HG02610 (cell line): ENCODE data around the gene PAAF1.
A peak's percentile ranks its signal among the peaks of the same experiment; 100 is the strongest.

ENCODE experiments used
- ATAC-seq: cut with Tn5 transposase; IDR thresholded peaks from one replicate; pipeline ENCODE4 v1.9.1; 2021; ENCODE audit warnings: mild to moderate bottlenecking, moderate library complexity; ENCODE audit not compliant: unreplicated experiment

Gene PAAF1

DNA sequence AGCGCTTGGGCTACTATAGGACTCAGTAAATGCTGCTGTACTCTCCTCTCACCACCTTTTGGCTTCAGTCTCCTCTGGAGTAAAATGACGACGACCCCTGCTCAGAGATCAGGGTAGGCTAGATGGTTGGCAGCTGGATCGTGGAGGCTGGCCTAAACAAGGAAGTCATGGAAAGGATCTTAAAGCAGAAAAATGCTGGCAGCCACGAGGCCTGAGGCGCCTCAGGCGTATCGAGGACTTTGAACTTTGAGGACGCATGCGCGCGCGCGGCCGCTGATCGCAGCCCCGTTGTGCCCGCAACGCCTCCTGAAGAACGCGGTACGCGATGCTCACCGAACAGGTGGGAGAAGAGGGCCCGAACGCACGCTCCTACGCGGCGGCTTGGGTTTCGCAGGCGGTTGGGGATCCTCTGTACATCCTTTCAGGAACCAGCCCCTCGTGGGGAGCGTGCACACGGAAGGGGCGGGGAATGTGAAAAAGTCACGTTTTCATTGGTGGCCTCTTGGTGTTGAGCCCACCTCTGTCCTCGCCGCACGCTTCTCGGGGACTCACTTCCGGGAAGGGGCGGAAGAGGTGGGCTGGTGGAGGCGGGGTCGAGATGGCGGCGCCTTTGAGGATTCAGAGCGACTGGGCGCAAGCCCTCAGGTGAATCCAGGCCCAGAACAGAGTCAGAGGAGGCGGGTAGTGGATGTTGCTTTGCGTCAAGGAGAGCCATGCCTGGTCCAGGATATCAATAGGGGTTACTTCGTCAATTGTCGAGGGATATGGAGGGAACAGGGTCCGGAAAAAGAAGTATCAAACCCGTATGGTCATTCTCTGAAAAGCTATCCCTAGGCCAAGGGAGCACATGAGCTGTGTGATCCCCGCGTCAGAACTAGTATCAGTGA is at the start of gene PAAF1, which contains the start of gene COA4:
TSS of gene PAAF1 (plus strand) at position 576 of the 887 bp plus-strand sequence. CDS start at position 599, 23 bp downstream.
TSS of gene COA4 (minus strand) at position 423 of the 887 bp plus-strand sequence. CDS start 3,468 bp downstream, outside the sequence.
- ATAC-seq: peak; percentile 96

- no peak for ATAC-seq
Measured at GRCh38 chr11:73830261-73830660, 46.5 kb upstream of the PAAF1 start.

DNA sequence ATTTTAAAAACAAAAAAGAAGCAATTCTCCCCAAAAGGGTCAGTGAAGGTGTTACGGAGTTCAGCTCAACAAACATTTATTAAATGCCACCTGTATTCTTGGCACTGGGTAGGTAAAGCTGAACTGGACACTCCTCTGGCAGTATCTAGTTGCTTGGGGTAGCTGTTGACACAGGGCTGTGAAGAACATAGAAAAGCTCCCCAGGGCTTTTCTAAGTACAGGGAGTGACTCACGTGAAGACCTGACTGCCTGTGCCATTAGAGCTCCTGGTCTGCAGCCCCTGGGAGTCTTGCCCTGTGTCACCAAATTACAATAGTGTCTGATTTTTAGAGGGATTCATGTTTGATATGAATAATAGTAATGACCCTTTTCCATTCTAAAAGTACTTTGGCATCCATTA is 43.7 kb upstream of the PAAF1 start:
- no peak for ATAC-seq

GRCh38 chr11:73838443-73839122 is 38.2 kb upstream of the PAAF1 start:
- ATAC-seq: no peak

- no peak for ATAC-seq
Measured at GRCh38 chr11:73839123-73839457, 37.7 kb upstream of the PAAF1 start.

- no peak for ATAC-seq
Measured at GRCh38 chr11:73851046-73851764, 25.6 kb upstream of the PAAF1 start.

DNA sequence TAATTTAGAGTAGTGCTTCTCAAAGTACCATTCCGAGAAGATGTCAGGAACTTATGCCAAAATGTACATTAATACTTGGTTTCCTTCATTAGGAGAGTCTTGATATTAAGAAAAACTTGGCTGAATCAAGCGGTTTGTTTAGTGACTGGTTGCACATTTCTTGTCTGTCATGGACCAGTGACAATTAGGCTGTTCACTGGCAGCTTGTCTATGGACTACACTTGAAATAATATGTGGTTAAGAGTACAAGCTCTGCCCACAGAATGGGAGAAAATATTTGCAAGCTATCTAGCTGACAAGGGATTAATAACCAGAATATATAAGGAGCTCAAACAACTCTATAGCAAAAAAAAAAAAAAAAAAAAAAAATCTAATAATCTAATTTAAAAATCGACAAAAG is 24.8 kb upstream of the PAAF1 start:
- ATAC-seq: no peak

- no peak for ATAC-seq
Measured at GRCh38 chr11:73854680-73855079, 22.1 kb upstream of the PAAF1 start.

DNA sequence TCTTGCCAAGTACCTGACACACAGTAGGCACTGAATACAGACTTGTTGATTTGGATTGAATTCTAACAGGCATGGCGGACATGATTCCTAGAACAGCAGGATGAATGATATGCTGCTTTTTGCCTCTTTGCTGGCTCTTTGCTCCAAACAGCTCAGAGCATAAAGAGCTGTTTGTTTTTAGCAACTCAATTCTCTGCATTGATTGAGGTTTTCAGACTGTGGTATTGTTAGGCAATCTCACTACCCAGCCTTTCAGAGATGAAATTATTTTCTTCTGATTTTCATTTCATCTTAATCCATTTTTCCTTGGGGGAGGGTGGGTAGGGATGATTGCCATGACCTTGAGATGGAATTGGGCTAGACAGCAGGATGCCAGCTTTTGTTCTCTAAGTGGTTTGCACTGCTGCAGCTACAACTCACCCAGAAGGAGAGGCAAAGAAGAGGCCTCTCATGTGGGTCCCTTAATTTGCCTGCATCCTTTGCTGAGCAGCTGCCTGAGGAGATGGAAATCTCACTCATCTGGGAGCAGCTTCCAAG is 20.7 kb upstream of the PAAF1 start:
- ATAC-seq: no peak

DNA sequence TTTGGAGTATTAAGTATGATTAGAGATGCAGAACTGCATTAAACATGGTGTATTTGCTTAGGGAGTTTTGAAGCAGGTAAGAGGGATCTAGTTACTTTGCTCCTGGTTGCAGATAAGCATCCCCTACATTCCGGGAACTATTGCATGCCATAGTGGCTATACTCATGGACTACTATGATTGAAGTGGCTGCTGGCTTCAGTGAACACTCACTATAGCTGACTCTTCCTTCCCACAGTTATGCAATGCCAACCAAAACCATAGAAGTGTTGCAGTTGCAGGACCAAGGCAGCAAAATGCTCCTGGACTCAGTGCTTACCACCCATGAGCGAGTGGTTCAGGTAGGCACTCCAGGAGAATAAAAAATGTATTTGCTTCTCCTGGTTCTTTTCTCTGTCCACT is 17.1 kb upstream of the PAAF1 start:
- no peak for ATAC-seq

DNA sequence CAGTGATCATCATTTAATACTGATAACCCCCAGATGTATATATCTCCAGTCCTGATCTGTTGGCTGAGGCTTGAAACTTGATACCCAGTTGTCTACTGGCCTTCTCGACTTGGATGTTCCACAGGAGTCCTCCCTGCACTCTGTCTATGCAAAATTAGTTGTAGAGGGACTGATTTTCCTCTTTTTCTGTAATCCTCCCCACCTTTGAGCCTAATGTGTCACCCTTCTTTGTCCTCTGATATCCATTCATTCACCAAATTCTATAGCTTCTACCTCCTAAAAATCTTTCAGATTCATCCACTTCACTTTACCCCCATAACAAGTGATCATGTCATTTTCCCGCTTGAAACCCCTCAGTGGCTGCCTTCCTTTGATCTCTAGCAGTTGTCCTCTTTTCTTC is 16.6 kb upstream of the PAAF1 start:
- no peak for ATAC-seq

- ATAC-seq: no peak
Measured at GRCh38 chr11:73862986-73863385, 13.8 kb upstream of the PAAF1 start.

DNA sequence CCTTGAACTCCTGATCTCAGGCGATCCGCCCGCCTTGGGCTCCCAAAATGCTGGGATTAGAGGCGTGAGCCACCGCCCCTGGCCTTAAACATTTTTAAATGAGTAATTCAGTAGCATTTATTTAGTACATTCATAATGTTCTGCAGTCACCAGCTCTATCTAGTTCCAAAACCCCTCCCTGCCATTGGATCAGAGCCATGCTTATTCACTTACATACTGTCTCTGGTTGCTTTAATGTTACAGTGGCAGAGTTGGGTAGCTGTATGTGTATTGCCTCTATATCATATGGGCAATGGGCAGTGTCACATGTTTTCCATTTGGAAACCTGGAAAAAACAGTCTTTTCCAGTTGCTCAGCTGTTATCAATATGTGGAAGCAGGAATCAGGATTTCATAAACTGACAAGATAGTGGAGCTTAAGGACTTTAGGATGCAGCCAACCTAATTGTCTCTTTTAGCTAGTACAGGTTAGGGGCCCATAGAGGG is 10.7 kb upstream of the PAAF1 start:
- no peak for ATAC-seq

DNA sequence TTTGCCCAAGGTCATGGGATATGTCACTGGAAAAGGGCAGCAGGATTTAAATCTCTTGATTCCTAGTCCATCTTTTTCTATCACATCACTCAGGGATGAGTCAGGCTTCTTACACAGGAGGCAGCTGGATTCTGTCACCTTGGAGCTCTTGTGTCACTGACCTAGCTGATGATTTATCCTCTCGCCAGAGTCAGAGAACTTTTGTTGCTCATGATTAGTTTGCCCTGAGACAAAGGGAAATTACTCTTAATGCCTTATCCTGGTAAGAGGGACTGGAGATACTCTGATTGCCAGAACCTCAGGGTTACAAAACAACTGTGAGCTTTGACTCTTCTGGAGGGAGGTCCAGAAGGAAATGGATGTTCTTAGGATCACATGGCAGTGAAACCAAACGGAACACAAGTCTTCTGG is 10.2 kb upstream of the PAAF1 start:
- no peak for ATAC-seq

DNA sequence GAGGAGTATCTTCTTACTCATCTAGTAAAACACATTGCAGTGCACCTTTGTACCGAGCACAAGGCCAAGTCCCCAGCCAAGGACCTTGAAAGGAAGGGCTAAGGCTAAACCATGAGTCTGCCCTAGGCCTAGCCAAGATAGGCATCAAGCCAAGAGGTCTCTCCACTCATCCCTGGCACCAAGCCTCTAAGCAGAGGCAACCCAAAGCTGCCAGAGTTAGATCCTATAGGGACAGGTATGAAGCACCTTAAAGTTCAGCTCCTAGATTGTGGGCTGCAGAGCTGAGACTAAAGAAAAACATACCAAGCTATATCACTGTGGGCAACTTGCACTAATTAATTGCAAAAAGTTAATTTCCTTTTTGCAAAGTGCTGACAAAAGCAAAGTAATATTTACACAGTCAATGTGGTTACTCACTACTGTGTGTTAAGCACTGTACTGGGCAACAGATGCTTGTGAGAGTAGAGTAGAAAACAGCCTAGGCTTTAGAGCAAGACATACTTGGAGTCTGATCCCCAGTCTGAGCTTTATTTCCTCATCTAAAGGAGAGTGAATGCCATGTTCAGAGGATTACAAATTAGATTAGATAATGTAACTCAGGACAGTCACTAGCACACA is 7.4 kb upstream of the PAAF1 start:
- ATAC-seq: no peak

- no peak for ATAC-seq
Measured at GRCh38 chr11:73870261-73870660, 6.5 kb upstream of the PAAF1 start.

GRCh38 chr11:73872749-73873357 is 3.9 kb upstream of the PAAF1 start:
- no peak for ATAC-seq

GRCh38 chr11:73875380-73875779 is 1.4 kb upstream of the PAAF1 start:
- no peak for ATAC-seq

GRCh38 chr11:73875840-73876239 is 959 bp upstream of the PAAF1 start:
- ATAC-seq: no peak

- no peak for ATAC-seq
Measured at GRCh38 chr11:73878771-73879170, 2.0 kb downstream of the PAAF1 start.
